GM19452 (cell line): ENCODE results near the gene BTBD2.

Source experiments
- ATAC-seq: cut with Tn5 transposase; IDR thresholded peaks from one replicate; pipeline ENCODE4 v1.9.1; 2021; ENCODE audit not compliant: unreplicated experiment

BTBD2 gene

DNA sequence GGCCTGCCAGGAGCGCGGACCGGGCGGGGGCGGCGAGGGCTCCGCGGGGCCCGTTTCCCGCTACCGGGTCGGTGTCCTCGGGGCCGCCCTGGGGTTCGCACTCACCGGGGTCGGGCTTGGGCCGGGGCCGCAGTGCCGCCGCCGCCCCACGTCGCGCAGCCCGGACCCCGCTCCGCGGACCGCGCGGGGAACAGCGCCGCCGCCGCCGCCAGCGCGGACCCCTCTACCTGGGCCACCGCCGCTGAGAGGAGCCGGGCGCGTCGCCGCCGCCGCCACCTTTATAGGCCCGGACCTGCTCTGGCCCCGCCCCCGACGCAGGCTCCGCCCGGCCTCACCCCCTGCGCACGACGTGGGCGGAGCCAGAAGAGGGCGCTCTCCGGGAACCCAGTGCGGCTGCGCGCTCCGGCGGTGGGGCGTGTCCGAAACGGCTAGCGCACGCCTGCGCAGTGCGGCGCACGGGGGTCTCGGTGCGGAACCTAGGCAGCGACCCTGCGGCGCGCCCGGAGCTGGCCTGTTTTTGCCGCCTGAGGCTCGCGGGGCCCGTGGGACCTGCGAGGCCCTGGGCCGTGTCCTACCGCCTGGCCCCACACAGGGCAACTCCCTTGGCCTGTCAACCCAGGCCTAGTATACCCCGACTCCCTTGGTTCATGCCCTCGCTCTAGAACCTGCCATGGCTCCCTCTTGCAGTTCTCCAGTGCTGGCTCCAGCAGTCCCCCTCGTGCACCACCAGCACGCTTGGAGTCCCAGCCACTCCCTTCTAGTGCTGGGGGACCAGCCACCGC is 35.7 kb upstream of the BTBD2 start, which contains the start of gene MKNK2:
MKNK2 (minus strand) TSS at position 254 of the 782 bp plus-strand sequence. CDS start 393 bp downstream, outside the sequence.
- ATAC-seq, result peak; percentile 52

DNA sequence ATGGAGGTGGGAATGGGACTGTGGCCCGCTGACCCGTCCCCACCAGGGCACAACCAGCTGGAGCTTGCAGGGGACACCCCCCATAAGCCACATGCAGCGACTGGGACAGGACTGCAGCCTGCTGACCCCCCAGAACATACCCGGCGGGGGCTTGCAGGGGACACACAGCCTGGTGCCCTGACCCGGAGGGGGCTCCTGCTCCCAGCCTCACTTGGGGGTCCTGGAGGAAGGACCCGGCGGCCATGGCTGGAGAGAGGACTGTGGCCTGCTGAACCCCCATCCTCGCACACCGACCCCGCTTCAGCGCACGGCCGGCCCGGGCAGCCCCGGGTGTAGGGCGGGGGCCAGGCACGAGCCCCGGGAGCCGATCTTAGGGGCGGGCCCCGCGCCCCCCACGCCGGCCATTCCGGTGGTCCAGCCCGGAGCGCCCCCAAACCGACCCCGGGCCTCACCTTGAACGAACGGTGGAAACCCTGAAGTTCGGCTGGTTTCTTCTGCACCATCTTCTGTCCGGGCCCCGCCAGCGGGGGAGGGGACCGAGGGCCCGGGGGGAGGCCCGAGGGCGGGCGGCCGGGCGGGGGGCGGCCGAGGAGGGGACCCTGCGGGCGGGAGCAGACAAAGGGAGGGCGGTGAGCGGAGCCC is 35.0 kb upstream of the BTBD2 start:
- ATAC-seq, result peak; percentile 5

DNA sequence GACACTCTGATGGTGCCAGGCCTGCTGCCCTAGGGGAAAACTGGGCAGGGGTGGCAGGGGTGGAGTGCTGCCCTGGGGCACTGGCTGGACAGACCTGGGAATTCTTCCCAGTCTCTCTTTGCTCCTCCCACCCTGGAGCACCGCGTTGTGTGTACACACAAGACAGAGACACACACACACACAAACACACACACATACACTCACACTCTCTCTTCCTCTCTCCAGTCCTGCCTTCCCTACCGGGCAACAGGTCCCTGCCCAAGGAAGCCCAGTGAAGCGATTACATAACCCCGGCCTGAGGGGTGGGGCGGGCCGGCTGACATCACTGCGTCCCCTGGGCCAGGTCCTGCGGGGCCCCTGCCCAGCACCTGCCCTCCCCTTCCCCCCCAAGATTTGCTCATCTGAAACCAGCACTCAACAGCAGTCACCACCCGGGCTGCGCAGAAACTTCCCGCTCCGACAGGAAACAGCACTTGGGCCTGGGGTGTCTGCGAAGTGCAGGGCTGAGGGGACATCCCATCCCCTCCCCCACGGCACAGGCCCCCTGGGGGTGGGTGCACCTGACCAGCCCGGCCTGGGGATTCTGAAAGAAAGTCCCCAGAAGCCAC is 34.3 kb upstream of the BTBD2 start:
- ATAC-seq, result no peak

DNA sequence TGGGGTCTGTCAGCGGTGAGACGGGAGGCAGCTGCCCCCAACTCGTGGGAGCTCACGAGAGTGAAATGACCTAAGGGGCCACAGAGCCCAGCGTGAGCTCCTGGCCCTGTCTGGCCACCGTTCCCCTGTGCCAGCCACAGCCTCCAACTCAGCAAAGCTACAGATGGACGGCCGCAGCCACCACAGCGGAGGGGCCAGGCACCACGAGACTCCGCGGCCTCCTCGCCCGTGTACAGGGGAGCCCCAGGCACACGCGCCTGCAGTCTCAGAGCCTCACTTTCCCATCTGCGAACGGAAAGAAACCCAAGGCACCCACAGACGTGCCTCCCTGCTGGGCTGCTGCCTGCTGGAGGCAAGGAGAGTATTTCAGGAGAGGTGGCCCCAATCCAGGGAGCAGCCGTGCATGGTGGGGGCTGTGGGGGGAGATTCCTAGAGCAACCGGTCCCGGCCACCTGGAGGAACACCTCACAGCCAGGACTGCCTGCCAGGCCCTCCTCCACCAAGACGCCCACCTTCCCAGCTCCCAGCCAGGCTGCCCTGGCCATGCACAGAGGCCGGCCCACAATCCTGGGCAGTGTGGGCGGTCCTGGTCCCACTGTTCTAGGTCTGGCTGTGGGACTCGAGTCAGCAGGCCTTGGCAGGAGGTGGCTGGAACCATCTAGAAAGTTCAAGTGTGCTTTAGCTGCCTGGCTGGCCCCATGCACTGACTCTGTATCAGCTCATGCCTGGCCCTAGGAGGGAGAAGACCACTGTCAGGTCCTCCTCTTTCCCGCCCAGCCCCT is 33.6 kb upstream of the BTBD2 start:
- ATAC-seq, result no peak

DNA sequence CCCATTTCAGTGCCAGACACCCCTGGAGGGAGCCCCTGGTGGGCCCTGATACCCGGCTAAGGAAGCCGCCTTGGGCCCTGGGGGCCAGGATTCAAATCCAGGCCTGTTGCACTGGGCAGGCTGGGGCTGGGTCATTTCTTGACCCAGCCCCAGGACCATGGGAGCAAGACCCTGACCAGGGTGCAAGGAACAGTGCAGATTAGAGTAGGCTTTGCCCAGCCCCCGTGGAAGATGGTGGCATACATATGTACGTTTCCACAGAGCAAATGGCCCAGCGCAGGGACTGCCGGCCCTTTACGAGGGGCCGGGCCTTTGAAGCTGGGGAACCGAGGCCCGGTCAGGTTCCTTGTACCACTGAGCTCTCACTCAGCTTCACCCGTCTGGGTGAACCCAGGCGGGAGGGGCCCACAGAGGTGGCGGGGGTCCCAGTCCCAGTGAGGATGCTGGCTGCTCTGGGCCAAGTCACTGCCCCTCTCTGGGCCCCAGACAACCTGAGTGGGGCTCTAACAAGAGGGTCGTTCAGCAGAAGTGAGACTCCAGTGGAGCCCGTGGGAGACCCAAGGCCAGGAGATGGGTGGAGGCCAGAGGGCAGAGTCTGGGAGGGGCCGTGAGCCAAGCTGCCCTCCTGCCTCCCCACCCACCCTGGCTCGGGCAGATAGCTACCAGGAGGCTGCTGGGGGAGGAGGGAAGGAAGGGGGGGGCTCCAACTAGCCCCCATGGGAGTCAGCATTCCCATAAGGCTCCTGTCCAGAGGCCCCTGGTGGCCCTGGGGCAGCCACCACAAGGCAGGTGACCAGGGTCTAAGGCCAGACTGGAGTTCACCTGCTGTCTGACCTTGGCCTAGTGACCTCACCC is 32.8 kb upstream of the BTBD2 start:
- no peak for ATAC-seq

GRCh38 chr19:2047449-2048103 is 32.1 kb upstream of the BTBD2 start:
- no peak for ATAC-seq

- ATAC-seq, result no peak
These were observed 31.5 kb upstream of the BTBD2 start for GRCh38 chr19:2047076-2047448.

DNA sequence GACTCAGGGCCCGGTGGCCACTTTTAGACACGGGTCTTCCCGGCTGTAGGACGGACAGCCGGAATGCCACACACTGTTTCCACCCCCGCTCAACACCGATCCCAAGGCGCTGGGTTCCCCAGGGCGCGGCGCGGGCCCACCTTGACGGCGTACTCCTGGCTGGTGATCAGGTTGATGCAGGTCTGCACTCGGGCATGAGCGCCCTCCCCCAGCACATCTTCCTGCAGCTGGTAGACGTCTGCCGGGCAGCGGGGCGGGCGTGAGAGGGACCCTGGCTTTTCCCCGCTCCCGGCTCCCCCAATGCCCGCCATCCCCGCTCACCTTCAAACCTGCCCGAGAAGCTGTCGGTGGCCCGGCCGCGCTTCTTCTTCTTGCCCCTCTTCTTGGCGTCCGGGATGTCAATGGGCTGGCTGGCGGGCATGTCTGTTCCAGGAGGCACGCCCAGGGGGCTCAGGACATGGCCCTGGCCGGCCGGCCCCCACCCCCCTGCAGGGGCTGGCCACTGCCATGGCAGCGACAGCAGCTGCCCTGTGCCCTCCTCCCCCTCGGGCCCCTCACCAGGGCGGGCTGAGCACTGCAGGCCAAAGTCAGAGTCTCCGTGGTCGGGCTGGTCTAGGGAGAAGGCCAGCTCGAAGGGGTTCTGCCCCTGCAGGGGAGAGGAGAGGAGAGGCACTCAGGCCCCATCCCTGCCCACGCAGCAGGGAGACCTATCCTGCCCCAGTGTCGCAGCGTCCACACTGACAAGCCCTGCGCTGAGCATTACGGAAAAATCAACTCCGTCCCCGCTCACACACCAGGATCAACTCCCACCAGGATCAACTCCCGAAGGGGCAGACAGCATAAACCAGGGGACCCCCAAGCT is 30.8 kb upstream of the BTBD2 start:
- ATAC-seq, result no peak

DNA sequence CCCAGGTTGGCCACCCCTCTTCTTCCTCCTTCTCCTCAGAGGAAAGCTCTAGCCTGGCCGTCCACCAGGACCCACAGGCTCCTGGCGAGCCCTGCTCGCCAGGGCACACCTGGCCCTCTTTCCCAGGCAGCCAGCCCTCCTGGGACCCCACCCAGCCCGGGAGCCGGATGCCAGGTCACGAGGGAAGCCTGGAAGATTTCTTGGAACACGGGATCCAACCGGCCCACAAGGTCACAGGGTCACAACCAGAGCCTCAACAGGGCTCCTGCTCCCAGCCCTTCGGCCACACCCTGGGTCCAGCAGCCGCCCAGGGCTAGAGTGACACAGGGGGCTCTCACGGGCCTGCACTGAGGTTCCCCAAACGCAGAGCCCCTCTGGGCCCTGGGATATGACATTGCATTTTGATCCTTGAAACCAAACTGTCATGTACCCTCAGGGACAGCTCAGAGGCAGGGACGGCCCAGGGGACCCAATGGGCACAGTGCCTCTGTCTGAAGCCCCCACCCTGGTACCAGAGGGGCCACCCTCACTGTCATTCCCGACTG is 30.1 kb upstream of the BTBD2 start:
- no peak for ATAC-seq

GRCh38 chr19:2044709-2045500 is 29.4 kb upstream of the BTBD2 start:
- ATAC-seq, result no peak

DNA sequence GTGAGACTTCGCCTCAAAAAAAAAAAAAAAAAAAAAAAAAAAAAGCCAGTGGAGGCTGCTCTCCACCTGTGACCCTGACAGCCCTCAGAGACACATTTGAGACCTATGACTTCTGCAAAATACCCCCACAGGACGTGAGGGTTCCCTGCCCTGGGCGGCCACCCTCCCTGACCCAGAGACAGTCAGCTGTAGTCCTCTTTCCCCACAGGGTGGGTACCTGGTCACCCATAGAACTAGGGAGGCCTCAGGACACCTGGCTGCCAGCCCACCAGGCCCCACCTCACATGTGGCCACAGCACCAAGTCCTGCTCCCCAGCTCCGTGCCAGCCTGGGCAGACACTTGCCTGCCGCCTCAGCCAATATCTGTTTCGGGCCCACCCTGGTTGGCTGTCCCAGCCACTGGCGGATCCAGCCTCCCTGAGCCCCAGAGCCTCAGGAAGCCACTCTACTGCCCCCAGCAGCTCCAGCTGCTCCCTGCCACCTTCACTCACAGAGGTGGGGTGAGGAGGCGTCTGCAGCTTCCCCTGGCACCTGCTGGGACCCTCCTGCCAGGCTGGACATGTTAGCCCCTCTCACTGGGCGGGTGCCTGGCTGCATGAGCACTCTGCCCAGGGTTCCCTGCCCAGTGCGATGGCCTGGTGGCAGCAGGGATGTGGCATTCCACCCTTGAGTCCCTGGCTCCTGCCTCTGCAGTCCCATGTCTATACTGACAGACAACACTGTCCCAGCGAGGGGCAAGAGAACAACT is 28.6 kb upstream of the BTBD2 start:
- no peak for ATAC-seq

- ATAC-seq, result no peak
These were observed 27.7 kb upstream of the BTBD2 start for GRCh38 chr19:2043251-2043641.

DNA sequence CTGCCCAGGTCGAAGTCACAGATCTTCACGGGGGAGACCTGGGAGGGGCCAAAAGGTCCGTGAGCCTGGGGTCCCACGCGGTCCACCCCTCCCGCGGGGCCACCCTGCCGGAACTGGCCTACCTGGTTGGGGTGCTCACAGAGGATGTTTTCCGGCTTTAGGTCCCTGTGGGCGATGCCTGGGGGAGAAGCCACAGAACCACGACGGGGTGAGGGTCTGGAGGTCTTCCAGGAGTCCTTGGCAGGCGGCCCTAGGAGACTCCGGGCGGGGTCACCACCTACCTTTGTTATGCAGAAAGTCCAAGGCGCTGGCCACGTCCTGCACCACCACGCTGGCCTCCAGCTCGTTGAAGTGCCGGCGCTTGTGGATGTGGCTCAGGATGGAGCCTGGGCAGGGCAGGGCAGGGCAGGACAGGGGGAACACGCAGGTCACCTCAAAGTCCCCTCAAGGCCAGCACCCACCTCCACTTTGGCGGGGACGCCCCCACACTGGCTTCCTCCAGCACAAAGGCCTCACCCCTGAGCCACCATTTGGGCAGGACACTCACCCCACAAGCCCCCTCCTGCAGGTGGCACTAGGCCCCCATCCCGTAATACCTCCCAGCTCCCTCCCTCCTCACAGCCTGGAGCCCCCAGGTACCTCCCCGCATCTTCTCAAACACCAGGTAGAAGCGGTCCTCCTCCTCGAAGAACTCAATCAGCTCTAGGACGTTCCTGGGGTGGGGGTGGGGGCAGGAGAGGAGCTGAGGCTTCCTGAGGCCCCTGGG is 27.2 kb upstream of the BTBD2 start:
- ATAC-seq, result no peak

GRCh38 chr19:2041683-2042484 is 26.4 kb upstream of the BTBD2 start:
- peak; percentile 53 for ATAC-seq

- ATAC-seq, result no peak
These were observed 25.8 kb upstream of the BTBD2 start for GRCh38 chr19:2041433-2041682.
